Naive thymus-derived CD8-positive, alpha-beta T cell (primary cell): ENCODE measurements around the gene KIF26A. TPM values are rescaled to one million over a fixed set of nuclear protein-coding genes. Genes with fewer than 3 reads are reported as not detected.
A peak's percentile ranks its signal among the peaks of the same experiment; 100 is the strongest.
"Not testable (repeated sequence)": the region's sequence is repeated elsewhere in the genome, so short reads cannot be mapped to it uniquely, and the experiment has no call there.

ENCODE experiments used
- ATAC-seq, 2 donors: fragments of 150-1000 bp; cut with Tn5 transposase in 1 of 2; sonication (Bioruptor Pico), chemical (Tn5 transposase) in 1 of 2; 1 replicate in 1 of 2; 2 replicates in 1 of 2; pipeline ENCODE4 v1.10.0; 2021; ENCODE audit warnings: mild to moderate bottlenecking in 2 of 2, moderate library complexity in 2 of 2
- POLR2A ChIA-PET: fragments of 350-600 bp; sonication (Branson Sonifier 250); formaldehyde crosslinking; loops from one replicate; lab custom pipeline; 2021; ENCODE audit warnings: antibody characterized with exemption; lab: Charles Lee
- DNase-seq, 10 donors: peaks; one replicate each; pipeline versions ENCODE4 v3.0.0 to v3.0.0-alpha.2; 2020 to 2022
- H3K27ac Mint-ChIP-seq, 10 donors: one replicate each; pipeline ENCODE4 v1.8.0; 2020 to 2022; ENCODE audit warnings: mild to moderate bottlenecking in 10 of 10, mixed read lengths in 10 of 10, moderate library complexity in 4 of 10, inconsistent platforms in 1 of 10
- H3K27me3 Mint-ChIP-seq, 5 donors: one replicate each; pipeline ENCODE4 v1.8.0; 2021 to 2022; ENCODE audit warnings: mixed read lengths in 5 of 5
- H3K36me3 Mint-ChIP-seq, 3 donors: one replicate each; pipeline ENCODE4 v1.8.0; 2020 to 2022; ENCODE audit warnings: mixed read lengths in 3 of 3, mild to moderate bottlenecking in 2 of 3, inconsistent platforms in 1 of 3
- H3K4me1 Mint-ChIP-seq, 4 donors: one replicate each; pipeline ENCODE4 v1.8.0; 2021 to 2022; ENCODE audit warnings: mixed read lengths in 4 of 4
- H3K4me3 Mint-ChIP-seq, 10 donors: one replicate each; pipeline ENCODE4 v1.8.0; 2020 to 2022; ENCODE audit warnings: mild to moderate bottlenecking in 10 of 10, mixed read lengths in 10 of 10, moderate library complexity in 6 of 10, inconsistent platforms in 1 of 10
- H3K9me3 Mint-ChIP-seq, 9 donors: one replicate each; pipeline ENCODE4 v1.8.0; 2020 to 2022; ENCODE audit warnings: mixed read lengths in 9 of 9, mild to moderate bottlenecking in 3 of 9, inconsistent platforms in 1 of 9, moderate library complexity in 1 of 9
- polyA plus RNA-seq, 3 donors: library from polyadenylated mRNA; unstranded; fragments of 300-500 nt; fragmentation: Illumina TruSeq; gene quantifications; one replicate each; pipeline ENCODE4 v1.2.3, GENCODE V29; 2021
- total RNA-seq, 8 experiments: library from RNA in 2 of 8; stranded (reverse) in 2 of 8; gene quantifications; one replicate each; pipeline ENCODE4 v1.2.3 and lab custom pipeline; 2021 to 2026

KIF26A gene
- total and polyA plus RNA-seq, 5 experiments from 2014 or later: 0.10 to 0.11 TPM; not detected in 3

DNA sequence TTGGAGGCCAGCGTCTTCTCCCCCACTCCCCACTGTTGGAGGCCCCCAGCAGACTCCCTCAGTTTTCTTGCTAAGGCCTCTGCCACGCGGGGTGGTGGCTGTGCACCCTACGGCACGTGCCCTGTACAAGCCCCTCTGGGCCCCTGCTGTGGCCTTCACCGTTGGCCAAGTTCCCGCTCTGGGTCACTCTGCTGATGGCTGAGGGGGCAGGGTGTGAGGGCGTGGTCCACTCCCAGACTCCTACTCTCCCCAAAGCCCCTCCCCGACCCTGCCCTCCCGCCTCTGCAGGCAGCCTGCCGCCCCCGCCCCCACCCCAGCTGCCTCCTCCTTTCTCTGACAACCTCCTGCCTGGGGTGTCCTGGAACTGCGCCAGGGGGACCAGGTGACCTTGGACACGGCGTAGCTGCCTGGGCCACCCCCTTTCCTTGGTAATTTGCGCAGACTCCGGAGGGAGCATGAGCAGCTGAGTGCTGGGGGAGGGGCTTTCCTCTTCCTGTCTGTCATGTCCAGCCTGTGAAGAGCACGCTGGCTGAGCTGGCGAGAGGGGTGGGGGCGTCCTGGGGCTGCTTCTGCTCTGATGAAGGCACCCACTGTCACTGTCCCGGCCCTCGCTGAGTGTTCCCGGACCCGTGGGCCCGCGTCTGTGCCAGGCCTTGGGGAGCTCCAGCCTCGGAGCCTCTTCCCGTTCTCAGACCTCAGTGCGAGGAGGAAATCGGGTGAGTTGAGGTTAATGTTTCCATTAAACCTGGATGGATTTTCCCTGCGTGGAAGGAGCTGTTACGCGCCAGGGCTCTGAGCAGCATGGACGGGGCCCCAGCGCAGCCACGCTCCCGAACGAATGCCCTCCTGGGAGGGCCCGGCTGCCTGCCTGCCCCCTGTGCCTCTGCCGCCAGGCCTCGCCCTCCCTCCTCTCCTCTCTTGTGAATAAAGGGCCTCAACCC lies 85.0 kb downstream of the KIF26A start:
- Mint-ChIP-seq H3K4me1 (peaks cover 9 to 41% (median 21%) of the 10 kb centered on the region in 4 donors), H3K9me3 (peaks cover 0 to 4% (median 0%) of the 10 kb centered on the region in 9 donors), H3K4me3 (peak overlapping the region in 2 of 10 donors; percentile 10 to 50), H3K27me3 (peaks cover 8 to 48% (median 11%) of the 10 kb centered on the region in 5 donors), H3K36me3 (no peaks in the 10 kb centered on the region), H3K27ac (no peak overlapping the region)
- DNase-seq (peak in 1 of 10 donors; percentile 42), ATAC-seq (no peak)
- POLR2A ChIA-PET: no interaction called here

DNA sequence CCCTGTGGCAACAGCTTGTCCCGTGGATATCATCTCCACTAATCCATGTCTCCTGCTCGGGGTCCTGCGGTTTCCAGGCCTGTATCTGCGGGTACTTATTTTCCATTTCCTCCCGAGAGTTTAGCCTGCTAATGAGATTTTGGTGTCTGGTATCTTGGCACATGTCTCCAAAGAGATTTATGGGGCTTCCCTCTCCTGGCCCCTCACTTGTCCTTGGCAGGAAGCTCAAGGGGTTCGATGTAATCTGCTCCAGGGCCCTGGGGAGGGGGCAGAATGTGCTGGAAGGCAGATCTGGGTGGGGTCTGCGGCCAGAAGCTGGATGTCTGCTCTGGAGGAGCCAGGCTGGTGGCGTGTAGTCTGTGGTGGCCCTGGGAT lies 85.7 kb downstream of the KIF26A start:
- POLR2A ChIA-PET: no interaction called here
- H3K9me3 Mint-ChIP-seq: peaks cover 0 to 4% (median 0%) of the 10 kb centered on the region in 9 donors
- peaks cover 9 to 41% (median 21%) of the 10 kb centered on the region in 4 donors for H3K4me1 Mint-ChIP-seq
- no peaks in the 10 kb centered on the region for H3K36me3 Mint-ChIP-seq
- peaks cover 8 to 43% (median 9%) of the 10 kb centered on the region in 5 donors for H3K27me3 Mint-ChIP-seq
- ATAC-seq (no peak), DNase-seq (no peak)
- peak overlapping the region in 2 of 10 donors; percentile 10 to 50 for H3K4me3 Mint-ChIP-seq
- no peak overlapping the region for H3K27ac Mint-ChIP-seq

DNA sequence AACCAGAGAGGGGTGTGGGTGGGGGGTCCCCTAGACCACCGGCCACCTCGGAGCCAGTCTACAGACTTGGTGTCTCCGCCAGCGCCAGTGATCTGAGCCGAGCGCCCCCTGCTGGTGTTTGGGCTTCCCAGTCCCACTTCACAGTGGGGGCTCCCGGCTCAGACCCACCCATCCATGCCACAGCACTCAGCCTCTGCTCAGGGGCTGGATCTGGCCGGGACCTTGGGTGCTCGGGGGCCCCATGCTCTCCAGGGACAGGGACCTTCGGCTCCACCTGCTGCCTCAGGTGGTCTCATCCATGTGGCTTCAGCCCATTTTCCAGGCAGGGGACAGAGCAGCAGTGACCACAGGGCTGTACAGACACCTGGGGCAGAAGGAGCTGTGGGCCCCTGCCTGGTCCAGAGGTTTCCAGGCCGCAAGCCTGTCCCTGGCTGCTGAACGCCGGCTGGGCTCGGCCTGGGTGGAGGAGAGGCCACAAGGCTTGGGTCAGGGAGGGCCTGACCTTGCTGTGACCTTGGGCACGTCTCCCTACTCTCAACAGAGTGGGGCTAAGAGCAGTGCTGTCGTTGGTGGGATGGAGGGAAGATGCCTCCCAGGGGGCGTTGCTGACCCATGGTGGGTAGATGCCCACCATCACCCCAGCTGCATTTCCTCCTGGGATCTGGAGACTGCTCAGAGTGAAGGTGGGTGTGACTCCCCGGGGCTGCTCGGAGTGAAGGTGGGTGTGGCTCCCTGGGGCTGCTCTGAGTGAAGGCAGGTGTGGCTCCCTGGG lies 86.3 kb downstream of the KIF26A start:
- DNase-seq: peak in 3 of 10 donors; percentile 15 to 58 (median 23)
- Mint-ChIP-seq H3K9me3 (peaks cover 0 to 4% (median 0%) of the 10 kb centered on the region in 9 donors), H3K4me3 (peak overlapping the region in 2 of 10 donors; percentile 3 to 10), H3K27me3 (peaks cover 8 to 37% (median 9%) of the 10 kb centered on the region in 5 donors), H3K27ac (peak overlapping the region in 1 of 10 donors; percentile 11), H3K36me3 (no peaks in the 10 kb centered on the region), H3K4me1 (peaks cover 9 to 41% (median 21%) of the 10 kb centered on the region in 4 donors)
- POLR2A ChIA-PET: no interaction called here
- no peak for ATAC-seq

DNA sequence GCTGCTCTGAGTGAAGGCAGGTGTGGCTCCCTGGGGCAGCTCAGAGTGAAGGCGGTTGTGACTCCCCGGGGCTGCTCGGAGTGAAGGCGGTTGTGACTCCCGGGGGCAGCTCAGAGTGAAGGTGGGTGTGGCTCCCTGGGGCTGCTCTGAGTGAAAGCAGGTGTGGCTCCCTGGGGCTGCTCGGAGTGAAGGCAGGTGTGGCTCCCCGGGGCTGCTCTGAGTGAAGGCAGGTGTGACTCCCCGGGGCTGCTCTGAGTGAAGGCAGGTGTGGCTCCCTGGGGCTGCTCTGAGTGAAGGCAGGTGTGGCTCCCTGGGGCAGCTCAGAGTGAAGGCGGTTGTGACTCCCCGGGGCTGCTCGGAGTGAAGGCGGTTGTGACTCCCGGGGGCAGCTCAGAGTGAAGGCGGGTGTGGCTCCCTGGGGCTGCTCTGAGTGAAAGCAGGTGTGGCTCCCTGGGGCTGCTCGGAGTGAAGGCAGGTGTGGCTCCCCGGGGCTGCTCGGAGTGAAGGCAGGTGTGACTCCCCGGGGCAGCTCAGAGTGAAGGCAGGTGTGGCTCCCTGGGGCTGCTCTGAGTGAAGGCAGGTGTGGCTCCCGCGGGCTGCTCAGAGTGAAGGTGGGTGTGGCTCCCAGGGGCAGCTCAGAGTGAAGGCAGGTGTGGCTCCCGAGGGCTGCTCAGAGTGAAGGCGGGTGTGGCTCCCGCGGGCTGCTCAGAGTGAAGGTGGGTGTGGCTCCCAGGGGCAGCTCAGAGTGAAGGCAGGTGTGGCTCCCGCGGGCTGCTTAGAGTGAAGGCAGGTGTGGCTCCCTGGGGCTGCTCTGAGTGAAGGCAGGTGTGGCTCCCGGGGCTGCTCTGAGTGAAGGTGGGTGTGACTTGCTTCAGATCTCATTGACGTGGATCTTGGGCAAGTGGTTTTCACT lies 87.1 kb downstream of the KIF26A start:
- H3K36me3 Mint-ChIP-seq, H3K9me3 Mint-ChIP-seq, H3K4me3 Mint-ChIP-seq, DNase-seq, ATAC-seq, POLR2A ChIA-PET: not testable (repeated sequence)
- H3K27me3 Mint-ChIP-seq: peaks cover 8 to 35% (median 9%) of the 10 kb centered on the region in 5 donors
- H3K27ac Mint-ChIP-seq: peak overlapping the region in 2 of 10 donors; percentile 60 to 83
- peaks cover 9 to 41% (median 21%) of the 10 kb centered on the region in 4 donors for H3K4me1 Mint-ChIP-seq

DNA sequence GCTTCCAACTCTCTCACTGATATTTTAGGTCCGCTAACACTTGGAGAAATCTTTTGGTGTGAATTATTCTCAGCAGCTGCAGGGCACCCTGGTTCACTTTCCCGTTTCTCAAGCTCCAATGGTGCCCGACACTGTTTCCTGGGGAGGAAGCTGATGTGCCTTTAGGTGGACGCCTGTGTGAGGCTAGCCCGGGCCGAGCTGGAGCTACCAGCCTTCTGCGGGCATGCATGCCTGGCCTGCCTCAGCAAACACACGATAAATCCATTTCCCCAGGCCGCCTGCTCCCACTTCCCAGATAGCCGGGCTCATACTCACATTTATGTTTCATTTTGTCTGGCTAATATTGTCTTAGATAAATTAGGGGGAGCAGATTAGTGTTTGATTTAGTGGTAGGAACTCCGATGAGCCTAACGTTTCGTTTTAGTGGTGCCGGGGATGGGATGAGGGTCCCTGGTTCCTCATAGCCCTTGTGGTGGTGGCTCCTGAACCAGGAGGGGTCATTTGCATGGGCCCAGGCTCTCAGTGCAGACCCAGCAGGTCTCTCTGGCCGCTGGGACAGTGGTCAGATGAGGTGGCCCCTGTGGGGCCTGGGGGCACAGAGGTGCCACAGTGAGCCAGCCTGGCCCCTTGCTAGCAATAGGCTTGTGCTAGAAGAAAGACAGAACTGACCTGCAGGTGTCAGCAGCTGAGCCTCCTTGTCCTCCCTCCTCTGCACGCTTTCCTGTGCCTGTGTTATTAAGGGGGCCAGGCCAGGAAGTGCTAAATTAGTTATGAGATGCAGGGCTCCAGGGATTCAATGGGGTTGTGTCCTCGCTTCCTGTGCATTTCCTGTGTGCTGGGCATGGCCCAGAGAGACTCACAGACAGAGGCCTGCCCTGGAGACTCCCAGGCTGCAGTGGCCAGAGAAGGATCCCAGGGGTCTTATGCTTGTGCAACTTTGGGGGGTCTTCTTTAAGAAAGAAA lies 88.3 kb downstream of the KIF26A start:
- Mint-ChIP-seq H3K36me3 (no peaks in the 10 kb centered on the region), H3K9me3 (peaks cover 0 to 4% (median 0%) of the 10 kb centered on the region in 9 donors), H3K4me1 (peaks cover 9 to 41% (median 21%) of the 10 kb centered on the region in 4 donors), H3K27ac (peak overlapping the region in 4 of 10 donors; percentile 11 to 60 (median 29)), H3K27me3 (peaks cover 6 to 27% (median 9%) of the 10 kb centered on the region in 5 donors), H3K4me3 (no peak overlapping the region)
- POLR2A ChIA-PET: no interaction called here
- no peak for ATAC-seq
- DNase-seq: peak in 1 of 10 donors; percentile 36

DNA sequence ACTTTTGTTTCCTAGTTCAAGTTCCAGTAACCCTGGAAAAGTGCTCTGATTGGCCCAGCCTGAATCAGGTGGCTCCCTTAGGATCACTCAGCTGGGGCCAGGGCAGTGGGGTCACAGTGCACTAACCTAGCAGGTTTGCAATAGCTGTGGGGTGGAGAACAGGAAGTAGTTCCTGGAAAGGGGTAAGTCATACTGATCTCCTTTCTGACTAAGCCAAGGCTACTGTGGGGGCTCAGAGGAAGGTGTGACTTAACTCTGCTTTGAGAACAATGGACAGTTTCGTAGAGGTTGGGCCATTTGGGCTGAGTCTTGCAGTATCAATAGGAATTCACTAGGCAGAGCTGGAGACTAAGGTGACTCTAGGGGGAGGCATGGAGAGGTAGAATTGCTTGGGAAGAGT lies 89.4 kb downstream of the KIF26A start:
- Mint-ChIP-seq H3K27ac (peak overlapping the region in 4 of 10 donors; percentile 13 to 49 (median 40)), H3K27me3 (peaks cover 4 to 18% (median 5%) of the 10 kb centered on the region in 5 donors), H3K36me3 (no peaks in the 10 kb centered on the region), H3K9me3 (peaks cover 0 to 4% (median 0%) of the 10 kb centered on the region in 9 donors), H3K4me1 (peaks cover 9 to 41% (median 21%) of the 10 kb centered on the region in 4 donors), H3K4me3 (no peak overlapping the region)
- POLR2A ChIA-PET: no interaction called here
- ATAC-seq: no peak
- no peak for DNase-seq

DNA sequence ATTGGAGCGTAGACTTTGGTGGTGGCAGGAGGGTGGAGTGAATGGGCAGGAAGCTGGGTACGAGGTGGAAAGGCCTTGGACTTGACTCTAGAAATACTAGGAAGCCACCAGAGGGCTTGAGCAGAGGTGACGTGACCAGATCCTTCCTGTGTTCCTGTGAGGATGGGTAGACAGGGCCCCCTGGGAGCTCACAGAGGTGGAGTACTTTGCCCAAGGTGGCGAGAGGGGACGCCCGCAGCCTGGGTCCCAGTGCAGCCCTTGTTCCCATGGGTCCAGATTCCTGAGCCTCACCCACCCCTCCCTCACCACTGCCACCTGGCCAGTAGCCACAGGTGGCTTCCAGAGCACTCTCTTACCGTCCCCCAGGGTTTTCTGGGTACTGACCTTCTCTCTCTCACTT lies 89.8 kb downstream of the KIF26A start:
- H3K36me3 Mint-ChIP-seq: peaks cover 0 to 3% (median 0%) of the 10 kb centered on the region in 3 donors
- H3K9me3 Mint-ChIP-seq: peaks cover 0 to 4% (median 0%) of the 10 kb centered on the region in 9 donors
- no peak overlapping the region for H3K4me3 Mint-ChIP-seq
- DNase-seq: no peak
- no peak for ATAC-seq
- POLR2A ChIA-PET: no interaction called here
- H3K27me3 Mint-ChIP-seq: peaks cover 4 to 18% (median 6%) of the 10 kb centered on the region in 5 donors
- peak overlapping the region in 3 of 10 donors; percentile 18 to 39 (median 39) for H3K27ac Mint-ChIP-seq
- peaks cover 9 to 41% (median 21%) of the 10 kb centered on the region in 4 donors for H3K4me1 Mint-ChIP-seq

DNA sequence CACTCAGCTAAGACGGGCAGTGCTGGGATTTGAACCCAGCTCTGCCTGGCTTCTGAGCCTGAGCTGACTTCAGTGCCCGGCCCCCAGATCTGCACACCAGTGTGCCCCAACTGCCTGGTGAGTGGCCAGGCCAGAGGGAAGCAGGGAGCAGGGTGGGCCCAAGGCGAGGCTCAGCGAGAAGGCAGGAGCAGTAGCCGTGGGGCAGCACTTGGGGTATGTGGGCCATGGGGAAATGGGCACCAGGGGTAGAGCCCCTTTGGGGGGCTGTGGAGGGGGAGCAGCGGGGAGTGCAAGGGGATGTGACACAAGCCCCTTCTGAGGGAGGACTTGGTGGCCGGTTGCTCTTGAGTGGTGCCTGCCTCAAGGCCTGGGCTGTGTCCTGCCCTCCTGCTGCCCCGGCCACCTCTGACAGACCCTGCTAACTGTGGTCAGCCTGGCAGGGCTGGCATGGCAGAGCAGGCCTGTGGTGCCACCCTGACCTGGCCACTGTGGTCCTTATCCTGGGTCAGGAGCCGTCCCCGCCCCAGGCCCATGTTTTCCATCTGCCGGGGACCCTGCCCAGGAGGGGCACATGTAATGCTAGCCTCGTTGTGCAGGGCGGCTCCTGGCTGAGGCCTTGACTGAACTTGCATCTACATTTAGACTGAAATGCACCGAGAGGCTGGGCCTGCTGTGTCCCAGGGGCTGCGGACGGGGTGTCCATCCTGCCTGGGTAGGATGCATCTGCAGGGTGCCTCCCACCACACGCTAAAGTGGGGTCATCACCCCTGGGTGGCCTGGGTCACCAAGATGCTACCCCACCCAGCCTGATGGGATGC lies 90.5 kb downstream of the KIF26A start:
- H3K27ac Mint-ChIP-seq: no peak overlapping the region
- H3K4me1 Mint-ChIP-seq: peaks cover 7 to 34% (median 19%) of the 10 kb centered on the region in 4 donors
- H3K36me3 Mint-ChIP-seq: peaks cover 0 to 10% (median 4%) of the 10 kb centered on the region in 3 donors
- ATAC-seq (no peak), DNase-seq (peak in 1 of 10 donors; percentile 52)
- H3K4me3 Mint-ChIP-seq: no peak overlapping the region
- peaks cover 3 to 13% (median 8%) of the 10 kb centered on the region in 5 donors for H3K27me3 Mint-ChIP-seq
- POLR2A ChIA-PET: no interaction called here
- H3K9me3 Mint-ChIP-seq: peaks cover 0 to 10% (median 3%) of the 10 kb centered on the region in 9 donors

DNA sequence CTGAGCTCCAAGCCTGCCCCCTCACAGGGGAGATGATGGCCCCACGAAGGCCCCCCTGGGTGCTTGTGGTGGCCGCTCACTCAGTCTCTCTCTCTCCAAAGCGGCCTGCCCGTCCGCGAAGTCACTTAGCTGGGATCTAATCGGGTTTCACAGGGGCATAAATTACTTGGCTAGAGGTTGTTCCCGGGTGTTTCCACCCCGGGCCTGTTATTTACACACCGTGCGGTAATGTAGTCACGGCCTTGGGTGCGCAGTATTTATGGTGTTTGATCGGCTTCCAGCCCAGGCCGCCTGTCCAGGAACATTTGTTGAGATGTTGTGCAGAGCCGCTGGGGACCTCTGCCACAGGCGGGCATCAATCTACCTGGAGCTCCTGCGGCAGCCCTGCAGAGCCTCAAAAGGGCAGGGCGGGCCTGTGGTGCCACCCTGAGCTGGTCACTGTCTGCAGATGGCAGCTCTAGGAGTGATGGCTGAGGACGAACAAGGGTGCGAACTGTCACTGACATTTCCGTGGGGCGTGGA lies 91.2 kb downstream of the KIF26A start:
- peaks cover 0 to 11% (median 4%) of the 10 kb centered on the region in 3 donors for H3K36me3 Mint-ChIP-seq
- no peak overlapping the region for H3K4me3 Mint-ChIP-seq
- peaks cover 5 to 28% (median 14%) of the 10 kb centered on the region in 4 donors for H3K4me1 Mint-ChIP-seq
- H3K27me3 Mint-ChIP-seq: peaks cover 0 to 6% (median 2%) of the 10 kb centered on the region in 5 donors
- no peak for ATAC-seq
- no peak for DNase-seq
- H3K27ac Mint-ChIP-seq: no peak overlapping the region
- POLR2A ChIA-PET: no interaction called here
- H3K9me3 Mint-ChIP-seq: peaks cover 0 to 17% (median 3%) of the 10 kb centered on the region in 9 donors
